ENCODE results near the gene VSX1.

VSX1 gene

DNA sequence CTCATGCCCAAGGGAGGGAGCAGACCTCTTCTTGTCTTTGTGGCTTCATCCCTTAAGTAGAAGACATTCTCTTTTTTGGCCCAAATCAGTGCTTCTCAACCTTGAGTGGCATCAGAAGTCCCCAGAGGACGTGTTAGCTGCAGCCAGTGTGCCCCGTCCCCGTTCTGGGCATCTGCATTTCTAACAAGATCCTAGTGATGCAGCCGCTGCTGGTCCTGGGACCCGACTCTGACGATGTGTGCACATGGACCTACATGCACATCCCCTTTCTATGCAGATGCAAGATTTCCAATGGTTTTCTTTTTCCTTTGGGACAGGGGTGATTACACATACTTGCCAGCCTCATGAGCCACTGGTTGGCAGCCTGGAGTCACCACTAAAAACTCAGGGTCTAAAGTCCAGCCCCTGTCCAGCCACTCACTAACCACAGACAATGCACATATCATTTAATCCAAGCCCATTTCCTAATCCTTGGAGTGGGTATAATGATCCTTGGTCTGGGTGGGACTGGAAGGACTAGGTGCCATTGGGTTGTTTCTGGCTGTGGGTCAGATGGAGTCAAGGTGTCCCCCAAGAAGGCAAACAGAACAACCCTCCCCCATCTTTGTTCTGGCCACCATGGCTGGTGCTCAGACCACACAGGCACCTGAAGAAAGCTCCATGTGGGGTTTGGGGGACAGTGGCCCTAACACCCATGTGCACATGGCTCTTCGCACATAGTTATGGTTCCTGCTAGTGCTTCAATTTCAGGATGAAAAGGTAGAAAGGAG lies 30.4 kb downstream of the VSX1 start:
- no peak for DNase-seq

DNA sequence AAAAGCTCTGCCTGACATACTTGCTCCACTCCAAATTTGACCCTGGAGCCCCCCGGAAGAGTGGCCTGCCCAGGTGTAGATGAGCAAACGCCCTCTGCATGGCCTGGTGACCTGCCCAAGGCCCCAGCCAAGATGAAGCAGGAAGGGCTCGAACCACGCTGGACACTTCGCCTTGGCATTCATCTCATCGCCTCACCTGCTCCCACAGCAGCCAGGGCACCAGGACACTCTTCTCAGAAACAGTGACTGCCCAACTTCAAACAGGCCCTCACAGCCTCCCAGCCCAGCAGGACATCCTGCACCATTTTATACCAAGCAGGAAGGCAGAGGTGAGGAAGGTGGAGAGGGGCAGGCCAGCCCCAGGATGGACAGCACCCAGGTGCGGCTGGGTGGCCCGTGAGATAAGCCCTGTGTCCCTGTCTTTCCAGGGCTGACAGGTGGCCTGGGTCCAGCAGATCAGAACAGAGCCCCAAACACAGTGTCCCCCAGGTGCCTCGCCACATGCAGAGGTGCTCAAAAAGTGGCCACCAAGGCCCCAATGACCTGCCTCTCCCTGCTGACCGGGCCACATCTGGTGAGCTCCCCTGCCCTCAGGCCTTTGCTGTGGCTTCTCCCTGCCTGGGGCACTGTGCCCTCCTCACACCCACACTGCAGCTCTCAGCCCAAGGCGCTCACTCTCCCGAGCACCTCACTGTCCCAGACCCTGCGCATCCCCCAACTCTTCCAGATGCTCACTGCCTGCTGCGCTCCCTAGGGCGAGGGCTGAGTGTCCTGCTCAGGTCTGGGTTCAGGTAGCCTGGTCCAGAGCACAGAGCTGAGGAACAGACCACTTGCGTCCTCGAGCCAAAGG lies 31.2 kb downstream of the VSX1 start:
- no peak for DNase-seq

DNA sequence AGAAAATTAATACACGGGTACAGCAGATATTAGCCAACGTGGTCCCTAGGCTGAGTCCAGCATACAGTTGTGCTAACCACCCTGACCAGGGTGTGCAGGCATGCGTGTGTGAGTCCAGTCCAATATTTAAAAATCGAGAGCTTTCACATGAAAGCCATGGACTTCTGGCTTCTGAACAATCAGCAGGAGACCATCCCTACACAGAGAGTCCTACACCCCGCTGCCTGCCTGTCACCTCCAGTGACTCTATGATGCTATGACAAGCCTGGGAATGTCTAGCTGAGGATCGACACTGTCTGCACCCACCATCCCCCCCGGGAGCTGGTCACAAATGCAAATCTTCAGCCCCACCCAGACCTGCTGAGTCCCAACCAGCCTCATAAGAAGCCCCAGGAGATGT lies 31.9 kb downstream of the VSX1 start:
- no peak for DNase-seq

DNA sequence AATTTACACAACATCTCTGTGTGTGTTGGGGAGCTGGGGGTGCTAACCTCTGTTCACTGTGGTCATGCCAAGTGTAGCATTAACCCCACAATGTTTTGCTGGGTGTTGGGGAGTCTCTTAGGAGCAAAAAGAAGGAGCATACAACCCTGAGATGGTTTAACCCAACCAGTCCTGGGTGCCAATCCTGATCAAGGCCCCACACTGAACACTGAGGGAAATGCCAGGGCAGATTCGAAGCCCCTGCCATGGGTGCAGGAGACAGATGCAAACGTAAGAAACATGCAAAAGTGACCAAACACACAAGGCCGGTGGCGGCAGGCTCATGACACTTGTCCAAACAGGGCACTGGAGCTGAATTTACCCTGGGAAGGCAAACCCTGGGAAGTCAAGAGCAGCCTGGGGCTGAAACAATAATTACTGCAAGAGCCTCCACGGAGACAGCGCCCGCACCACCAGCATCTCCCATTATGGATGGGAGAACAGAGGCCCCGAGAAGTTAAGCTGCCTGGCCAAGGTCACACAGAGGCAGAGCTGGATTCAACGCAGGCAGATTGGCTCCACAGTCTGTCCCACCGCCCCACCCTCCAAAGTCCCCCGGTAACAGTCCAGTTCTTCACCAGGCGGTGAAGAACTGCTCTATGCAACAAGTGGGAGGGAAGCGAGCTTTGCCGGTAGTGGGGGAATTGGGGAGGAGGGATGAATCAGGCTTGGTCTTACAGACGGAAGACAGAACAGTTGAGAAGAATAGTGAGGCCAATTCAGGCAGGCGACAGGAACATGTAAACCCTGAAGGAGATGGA lies 32.5 kb downstream of the VSX1 start:
- no peak for DNase-seq

DNA sequence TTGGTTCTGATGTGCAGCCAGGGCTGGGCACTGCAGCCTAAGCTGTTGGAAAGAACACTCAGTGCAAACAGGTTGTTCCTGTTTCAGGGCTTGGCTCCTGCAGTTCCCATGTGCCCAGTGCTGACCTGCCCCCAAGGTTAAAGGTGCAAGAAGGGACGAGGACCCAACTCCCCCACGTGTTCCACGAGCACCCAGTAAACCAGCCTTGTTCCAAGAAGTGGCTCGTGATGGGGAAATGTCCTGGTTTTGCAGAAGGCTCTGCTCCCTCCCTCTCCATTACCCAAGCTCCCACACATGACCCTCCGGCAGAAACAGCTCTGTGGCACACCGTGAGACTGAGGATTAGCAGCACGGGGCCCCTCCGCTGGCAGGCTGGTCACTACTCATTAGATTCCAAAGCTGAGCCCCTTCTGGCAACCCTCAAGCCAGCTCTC lies 33.4 kb downstream of the VSX1 start:
- DNase-seq: no peak

DNA sequence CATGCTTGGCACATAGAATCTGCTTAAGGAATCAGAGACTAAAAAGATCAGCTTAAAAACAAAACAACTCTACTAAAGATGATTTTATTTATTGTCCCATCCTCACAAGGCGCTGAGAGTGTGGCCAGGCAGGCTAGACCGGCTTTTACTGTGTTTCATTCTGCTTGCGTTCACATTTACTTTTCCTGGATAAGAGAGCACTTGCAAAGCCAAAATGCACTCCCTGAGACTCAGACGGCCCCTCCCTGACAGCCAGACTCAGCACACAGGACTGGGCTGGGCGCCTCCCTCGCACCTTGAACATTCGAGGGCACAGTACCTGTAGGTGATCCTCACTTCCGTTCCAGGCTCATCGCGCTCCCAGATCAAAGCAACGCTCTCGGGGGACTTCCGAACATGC lies 34.2 kb downstream of the VSX1 start:
- DNase-seq: no peak

DNA sequence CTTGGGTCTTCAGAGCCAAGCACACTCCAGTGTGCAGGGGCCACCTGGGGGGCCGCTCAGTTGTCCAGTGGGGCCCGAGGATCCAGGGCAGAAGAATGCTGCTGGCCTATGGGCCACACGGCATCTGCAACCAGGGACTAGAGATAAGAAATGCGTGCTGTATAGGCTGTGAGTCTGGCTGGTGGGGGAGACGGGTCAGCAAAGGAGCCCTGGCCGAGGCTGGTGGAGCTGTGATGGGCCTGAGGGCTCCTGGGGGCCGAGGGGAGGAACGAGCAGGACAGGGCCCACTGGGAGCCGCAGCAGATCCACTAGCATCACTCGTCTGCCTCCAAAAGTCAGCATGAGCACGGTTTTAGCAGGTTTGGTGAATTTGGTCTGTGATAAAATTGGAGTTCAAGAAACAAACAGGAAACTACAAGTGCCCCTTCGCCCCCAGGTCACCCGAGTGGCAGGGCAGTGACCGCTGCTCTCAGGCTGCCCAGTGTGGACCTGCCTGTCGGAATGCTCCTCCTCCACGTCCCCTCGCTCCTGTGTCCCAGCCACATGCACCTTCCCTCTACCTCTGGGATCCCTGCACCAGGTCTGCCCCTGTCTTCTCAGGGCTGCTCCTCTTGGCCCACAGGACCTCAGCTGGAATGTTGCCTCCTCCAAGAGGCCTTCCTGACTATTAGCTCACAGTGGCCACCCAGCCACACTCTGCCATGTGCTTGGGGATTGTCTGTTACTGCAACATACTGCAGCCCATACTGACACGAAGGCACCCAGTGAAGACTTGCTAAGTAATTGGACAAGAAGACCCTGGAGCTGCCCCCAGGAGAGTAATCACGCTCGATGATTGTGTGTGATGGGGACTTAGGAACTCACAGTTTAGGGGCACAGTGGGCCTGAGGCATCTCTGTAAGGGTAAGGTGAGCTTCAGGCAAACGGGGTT lies 34.9 kb downstream of the VSX1 start:
- no peak for DNase-seq

DNA sequence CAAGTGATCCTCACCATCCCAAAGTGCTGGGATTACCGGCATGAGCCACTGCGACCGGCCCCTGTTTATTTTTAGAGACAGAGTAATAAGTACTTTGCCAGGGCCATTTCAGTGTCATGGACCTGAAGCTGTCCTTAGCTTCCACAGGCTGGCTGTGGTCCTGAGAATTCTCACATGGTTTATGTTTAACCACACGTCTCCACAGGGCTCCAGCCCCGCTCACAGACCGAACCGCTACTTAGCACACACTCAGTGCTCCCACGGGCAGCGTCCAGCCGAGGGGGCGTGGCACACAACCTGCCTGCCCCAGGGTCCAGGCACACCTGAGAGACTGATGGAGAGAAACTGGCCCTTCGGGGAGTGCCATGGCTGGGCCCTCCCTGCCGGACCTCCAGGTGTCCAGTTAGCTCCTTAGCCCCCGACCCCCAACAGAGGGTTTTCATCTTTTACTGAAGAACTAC lies 35.7 kb downstream of the VSX1 start:
- DNase-seq: no peak

DNA sequence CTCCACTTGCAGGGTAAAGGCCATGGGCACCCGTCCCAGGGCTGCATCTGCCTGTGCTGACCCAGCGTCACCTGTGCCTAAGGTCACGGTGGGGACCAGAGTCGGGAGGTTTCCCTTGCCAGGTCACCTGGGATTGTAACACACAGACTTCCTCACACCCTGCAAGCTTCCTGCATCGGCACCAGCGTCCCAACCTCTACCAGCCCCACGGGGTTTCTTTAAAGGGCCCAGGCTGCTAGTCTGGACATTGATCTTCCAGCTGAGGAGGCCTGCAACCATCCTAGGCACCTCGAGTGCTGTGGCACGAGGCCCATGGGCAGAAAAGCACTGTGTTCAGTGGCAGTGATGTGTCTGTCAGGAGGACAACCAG lies 36.6 kb downstream of the VSX1 start:
- no peak for DNase-seq

DNA sequence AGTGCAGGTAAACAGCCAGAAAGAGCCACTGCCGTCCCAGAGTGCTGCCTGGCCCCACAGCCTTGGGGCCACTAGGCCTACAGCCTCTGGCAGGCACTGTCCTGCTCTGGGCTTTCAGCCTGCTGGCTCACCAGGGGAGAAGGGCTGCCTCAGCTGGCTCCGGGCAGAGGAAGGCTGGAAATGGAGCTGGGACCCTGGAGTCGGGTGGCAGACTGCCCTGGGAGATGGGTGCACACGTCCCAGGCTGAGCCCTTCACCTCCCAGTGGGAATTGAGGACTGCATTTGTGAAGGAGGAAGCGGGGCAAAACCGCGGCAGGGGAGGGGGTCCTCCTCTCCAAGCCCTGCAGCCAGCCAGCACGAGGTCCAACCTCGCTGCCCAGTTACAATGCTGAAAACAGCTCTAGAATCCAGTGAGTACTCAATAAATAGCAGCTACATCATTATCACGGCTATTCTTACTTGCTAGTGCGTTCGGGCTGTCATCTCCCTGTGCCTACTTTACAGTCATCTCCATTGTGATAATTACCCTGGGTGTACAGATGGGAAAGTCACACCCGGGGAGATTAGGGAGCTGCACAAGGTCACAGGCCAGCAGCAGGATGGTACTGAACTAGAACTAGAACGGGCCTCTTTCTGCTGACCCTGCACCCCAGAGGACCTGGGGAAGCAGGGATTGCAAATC lies 37.1 kb downstream of the VSX1 start:
- no peak for DNase-seq

DNA sequence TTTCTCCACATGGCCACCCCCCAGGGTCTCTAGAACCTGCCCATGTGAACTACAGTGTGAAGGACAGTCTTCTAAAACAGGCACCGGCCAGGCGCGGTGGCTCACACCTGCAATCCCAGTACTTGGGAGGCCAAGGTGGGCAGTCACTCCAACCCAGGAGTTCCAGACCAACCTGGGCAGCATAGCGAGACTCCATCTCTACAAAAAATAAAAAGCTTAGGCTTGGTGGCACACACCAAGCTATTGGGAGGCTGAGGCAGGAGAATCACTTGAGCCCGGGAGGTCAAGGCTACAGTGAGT lies 37.7 kb downstream of the VSX1 start:
- DNase-seq: no peak

DNA sequence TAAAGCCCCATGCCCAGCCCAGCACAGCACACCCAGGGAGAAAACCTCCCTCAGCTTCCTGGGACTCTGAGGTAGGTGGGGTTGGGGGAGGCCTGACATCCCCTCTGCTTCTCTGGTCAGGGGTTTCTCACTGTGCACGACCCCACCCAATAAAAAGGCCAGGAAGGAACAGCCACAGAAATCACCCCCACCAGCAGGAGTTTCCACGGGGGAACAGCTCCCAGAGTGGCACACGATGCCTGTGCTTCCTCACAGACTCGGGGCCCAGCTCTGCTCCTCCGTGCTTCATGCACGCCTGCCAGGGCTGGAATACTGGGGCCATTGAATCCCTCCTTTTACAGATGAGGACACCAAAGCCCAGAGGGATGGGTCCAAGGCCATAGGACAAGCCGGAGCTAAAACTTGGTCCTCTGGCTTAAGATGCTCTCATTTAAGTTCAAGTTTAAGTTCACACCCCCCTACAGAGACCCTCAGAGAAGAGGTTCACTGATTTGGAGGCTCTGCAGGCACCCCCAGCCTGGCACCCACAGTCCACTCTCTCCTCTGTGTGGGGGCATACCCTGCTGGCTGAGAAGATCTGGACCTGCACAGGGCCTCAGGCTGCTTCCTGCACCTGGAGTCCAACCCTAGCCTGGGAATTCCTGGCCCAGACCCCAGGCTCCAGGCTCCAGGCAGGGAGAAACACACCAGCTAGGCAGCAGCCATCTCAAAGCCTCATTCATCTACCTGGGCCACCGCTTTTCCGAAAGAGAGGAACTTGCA lies 38.3 kb downstream of the VSX1 start:
- no peak for DNase-seq

DNA sequence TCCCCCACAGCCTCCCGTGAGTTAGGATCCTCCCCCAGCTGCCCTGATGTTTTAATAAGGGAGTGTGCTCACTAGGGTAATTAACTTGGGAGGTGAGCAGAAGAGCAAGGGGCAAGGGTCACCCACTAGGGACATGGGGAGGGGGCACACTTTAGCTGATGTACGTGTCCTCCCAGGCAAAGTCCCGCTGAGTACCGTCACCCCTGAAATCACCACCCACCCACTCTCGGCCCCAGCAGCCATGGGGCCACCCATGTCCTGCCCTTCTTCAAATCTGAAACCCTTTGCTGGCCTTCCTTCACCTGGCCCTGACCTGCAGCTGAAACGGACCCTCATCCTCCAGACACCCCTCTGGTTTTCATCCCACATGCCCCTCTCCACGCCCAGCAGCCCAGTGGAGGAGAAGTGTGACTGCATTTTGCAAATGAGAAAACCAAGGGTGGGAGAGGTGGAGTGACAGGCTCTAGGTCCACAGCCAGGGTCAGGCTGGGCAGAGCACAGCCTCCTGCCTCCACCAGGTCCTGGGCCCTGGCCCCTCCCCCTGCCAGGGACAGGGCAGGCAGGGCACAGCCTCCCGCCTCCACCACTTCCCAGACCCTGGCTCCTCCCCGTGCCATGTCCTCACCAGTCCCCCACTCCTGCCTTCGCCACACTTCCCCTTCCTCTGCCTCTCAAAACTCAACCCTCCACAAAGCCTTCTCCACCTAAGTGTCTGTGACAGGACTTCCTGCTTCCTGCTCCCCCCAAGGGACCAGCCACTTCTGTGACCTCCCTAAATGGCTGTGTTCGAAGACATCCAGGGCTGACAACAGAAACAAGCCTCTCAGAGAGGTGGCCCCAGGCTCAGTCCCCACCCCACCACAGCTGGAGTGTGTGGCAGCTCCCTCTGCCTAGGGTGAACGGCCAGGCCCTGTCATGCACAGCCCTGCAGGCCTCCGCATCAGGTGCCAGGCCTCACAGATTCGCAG lies 39.1 kb downstream of the VSX1 start:
- peak; percentile 54 for DNase-seq

DNA sequence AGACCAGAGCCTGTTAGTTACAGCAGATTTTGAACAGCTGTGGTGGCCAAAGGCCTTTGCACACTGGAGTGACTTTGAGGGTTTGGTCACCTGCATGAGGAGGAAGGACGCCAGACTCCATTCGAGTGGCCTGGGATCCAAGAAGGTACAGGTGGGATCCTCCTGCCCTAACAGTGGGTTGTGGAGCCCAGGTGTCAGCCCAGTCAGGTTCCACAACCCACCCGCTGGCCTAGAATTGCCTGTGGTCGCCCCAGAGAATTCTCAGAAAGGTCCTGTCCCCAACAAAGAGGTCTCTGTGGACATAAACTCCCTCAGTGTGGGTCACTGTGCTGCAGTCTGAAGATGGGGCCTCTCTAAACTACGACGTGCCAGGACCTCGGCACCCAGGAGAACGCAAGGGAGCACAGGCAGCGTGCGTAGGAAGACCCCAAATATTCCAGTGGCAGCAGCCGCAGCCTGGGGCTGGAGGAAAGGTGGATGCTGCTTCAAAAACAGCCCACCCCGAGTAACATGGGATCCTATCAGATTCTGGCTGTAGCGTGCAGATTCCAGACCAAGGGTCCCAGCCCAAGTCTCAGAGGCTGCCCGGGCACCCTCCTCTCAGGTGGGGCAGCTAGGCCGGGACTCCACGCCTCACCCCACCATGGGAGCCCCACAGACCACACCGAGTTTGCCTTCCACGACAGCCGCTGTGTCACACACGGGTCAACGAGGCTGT lies 40.0 kb downstream of the VSX1 start:
- DNase-seq: no peak

DNA sequence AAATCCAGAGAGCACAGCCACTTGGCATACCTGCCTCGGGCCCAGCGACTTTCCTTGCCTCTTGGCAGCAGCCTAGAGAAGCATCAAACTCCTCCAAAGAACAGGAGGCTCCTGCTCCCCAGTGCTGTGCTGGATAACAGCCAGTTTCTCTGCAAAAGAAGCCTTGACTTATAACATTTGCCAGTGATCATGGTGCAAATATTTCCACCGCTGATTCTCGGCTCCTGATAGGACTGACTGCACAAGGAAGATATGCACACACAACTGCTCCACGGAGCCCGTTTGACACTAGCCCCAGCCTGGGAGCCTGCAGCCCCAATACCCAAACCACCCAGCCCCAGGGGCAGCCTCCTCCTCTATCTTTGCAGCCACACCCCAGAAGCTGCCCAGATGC lies 41.5 kb downstream of the VSX1 start:
- DNase-seq: no peak

DNA sequence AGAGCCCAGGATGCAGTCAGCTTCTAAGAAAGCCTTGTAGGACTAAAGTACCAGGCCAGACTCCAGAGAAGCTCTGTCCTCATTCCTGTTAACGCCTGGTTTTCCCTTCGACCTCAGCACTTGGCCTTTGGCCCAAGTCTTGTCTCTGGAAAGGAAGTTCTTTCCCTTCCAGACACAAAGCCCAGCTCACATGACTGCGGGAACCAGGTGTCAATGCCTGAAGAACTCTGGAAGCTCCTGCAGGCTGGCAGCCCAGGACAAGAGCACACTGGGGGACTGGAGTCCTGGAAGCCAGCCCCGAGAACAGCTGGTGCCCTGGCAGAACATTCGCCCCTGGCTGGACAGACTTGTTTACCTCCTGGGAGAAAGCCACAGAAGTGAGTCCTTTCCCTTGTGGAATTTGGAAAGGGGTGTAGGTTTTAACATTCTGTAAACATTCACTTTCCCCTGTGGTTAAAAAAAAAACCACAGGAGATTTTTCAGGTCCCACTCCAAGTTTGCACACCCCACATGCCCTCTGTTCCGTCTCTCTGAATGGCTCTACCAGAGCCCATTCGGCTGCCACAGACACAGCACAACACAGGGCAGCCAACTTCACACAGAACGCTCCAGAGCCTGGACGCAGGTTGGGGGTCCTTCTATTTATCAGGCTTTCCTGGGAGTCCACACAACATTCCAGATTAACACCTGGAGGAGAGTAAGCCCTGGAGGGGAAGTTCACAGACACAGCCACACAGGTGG lies 42.1 kb downstream of the VSX1 start:
- DNase-seq: no peak

DNA sequence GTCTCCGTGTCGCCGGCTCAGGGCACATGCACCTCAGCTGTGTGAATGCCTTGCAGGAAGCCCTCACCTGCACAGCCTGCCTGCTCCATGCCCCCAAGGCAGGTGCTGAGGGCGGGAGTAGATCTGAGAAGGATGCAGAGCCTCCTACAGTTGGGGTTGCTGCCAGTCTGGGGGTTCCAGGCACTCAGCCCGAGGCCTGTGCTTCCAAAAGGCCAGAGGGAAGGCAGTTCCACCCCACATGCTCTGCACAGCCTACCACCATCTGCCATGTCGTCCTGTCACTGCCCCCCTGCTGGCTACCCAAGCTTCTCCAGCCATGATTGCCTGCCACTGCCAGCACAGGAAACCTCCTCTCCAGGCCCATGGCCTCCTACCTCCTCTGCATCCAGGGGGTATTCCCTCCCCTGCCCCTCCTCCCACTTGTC lies 43.3 kb downstream of the VSX1 start:
- DNase-seq: no peak

DNA sequence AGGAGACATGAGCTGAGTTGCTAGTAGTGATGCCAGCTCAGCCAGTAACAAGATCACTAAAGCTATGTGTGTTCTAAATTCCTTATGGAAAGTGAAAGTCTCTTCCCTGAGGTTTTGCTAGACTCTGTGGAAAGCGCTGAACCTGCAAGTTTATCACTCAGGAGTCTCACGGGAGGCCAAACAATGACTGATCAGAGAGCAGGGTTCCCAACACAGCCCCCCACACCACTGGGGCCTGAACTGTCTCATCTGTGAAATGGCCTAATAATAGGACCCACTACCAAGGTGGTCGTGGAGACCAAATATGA lies 43.9 kb downstream of the VSX1 start:
- no peak for DNase-seq

All from activated gamma-delta T cell treated with Interleukin-2 at 50 U/mL for 16 hours (primary cell).